Right lobe of liver (tissue), 4 donors: Measurements from ENCODE around the gene HDGFL1.

ENCODE experiments used
- CTCF ChIP-seq, 4 donors: fragments of 200-600 bp in 3 of 4; fragments of 450-650 bp in 1 of 4; IDR thresholded peaks; one replicate each; pipeline versions ENCODE4 v1.5.1 to v1.8.0; 2016 to 2022; ENCODE audit warnings: antibody characterized with exemption in 4 of 4, mild to moderate bottlenecking in 2 of 4
- POLR2A ChIP-seq: fragments of 450-650 bp; IDR thresholded peaks from one replicate; pipeline ENCODE4 v1.6.1; 2017; ENCODE audit warnings: antibody characterized with exemption, mild to moderate bottlenecking
- donor health status: DM: no; HTN: no; CAD: no.
- donor health status: DM: no; HTN: no; CAD: no.
- donor health status: DM: no; HTN: yes; CAD: no.

DNA sequence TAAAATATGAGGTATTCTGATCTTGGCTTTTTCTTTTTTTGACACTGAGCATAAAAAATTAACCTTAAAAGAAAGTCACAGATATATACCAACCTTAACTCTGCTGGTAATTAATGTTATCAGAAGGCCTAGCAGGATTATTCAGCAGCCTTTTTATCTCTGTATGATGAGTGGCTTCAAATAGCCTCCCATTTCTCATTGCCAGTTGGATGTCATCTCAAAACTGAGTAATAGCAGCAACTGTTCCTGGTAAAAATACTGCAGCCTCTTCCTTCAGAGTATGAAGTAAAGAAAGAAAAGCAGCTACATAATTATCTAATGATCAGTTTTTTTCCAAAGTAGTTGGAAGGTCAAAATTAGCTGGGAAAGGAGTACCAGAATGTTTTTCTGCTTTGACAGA is 24.9 kb upstream of the HDGFL1 start:
- no peak for TF ChIP-seq CTCF (IDR thresholded peaks at IDR 0.05)
- no peak for TF ChIP-seq POLR2A
